ENCODE data around the gene SSNA1.

Gene SSNA1

GRCh38 chr9:137170486-137171148 is 17.9 kb upstream of the SSNA1 start (continued):
- TF ChIP-seq ZNF518A (tag by site-specific recombination; conservative IDR thresholded peaks at IDR 0.05; ENCODE audit: low read depth) (no peak), GLI4 (tag by site-specific recombination; IDR thresholded peaks at IDR 0.05) (no peak), ZBTB48 (tag by site-specific recombination; IDR thresholded peaks at IDR 0.05) (no peak), GLI2 (tag by site-specific recombination; IDR thresholded peaks at IDR 0.05; ENCODE audit: borderline replicate concordance, low read depth) (no peak), ZNF37A (tag by site-specific recombination; IDR thresholded peaks at IDR 0.05) (no peak), ZNF521 (tag by site-specific recombination; IDR thresholded peaks at IDR 0.05) (no peak), ZNF155 (tag by site-specific recombination; IDR thresholded peaks at IDR 0.05) (no peak), ZXDB (tag by site-specific recombination; IDR thresholded peaks at IDR 0.05) (no peak), ZNF324 (tag by site-specific recombination; IDR thresholded peaks at IDR 0.05) (no peak), ZNF654 (tag by site-specific recombination; IDR thresholded peaks at IDR 0.05; ENCODE audit: low read depth) (no peak), ZNF76 (tag by site-specific recombination; IDR thresholded peaks at IDR 0.05; ENCODE audit: borderline replicate concordance, low read depth) (no peak), ZIC2 (tag by site-specific recombination; IDR thresholded peaks at IDR 0.05) (peak; percentile 33; the same call in 1 of the 2 replicates), ZBTB21 (tag by site-specific recombination; IDR thresholded peaks at IDR 0.05) (no peak), ZNF791 (tag by site-specific recombination; IDR thresholded peaks at IDR 0.05) (no peak), ZNF488 (tag by site-specific recombination; IDR thresholded peaks at IDR 0.05) (no peak), WT1 (tag by site-specific recombination; IDR thresholded peaks at IDR 0.05) (no peak), RBAK (tag by site-specific recombination; IDR thresholded peaks at IDR 0.05) (no peak), ZNF747 (tag by site-specific recombination; IDR thresholded peaks at IDR 0.05) (no peak), KLF1 (tag by site-specific recombination; IDR thresholded peaks at IDR 0.05) (0 out of 2 replicates have a peak, but pooled peaks have one; percentile 15), ZNF558 (tag by site-specific recombination; IDR thresholded peaks at IDR 0.05) (no peak), ZEB2 (tag by site-specific recombination; IDR thresholded peaks at IDR 0.05) (no peak), ZFP37 (tag by site-specific recombination; IDR thresholded peaks at IDR 0.05) (no peak), SCRT2 (tag by site-specific recombination; IDR thresholded peaks at IDR 0.05) (peak; percentile 6; the same call in 1 of the 2 replicates), TRIM28 (IDR thresholded peaks at IDR 0.05; ENCODE audit: borderline replicate concordance, low read length) (no peak), KLF8 (tag by site-specific recombination; IDR thresholded peaks at IDR 0.05) (0 out of 2 replicates have a peak, but pooled peaks have one; percentile 9), HIC1 (tag by site-specific recombination; IDR thresholded peaks at IDR 0.05) (no peak)
- TF ChIP-seq, protein P1, sequence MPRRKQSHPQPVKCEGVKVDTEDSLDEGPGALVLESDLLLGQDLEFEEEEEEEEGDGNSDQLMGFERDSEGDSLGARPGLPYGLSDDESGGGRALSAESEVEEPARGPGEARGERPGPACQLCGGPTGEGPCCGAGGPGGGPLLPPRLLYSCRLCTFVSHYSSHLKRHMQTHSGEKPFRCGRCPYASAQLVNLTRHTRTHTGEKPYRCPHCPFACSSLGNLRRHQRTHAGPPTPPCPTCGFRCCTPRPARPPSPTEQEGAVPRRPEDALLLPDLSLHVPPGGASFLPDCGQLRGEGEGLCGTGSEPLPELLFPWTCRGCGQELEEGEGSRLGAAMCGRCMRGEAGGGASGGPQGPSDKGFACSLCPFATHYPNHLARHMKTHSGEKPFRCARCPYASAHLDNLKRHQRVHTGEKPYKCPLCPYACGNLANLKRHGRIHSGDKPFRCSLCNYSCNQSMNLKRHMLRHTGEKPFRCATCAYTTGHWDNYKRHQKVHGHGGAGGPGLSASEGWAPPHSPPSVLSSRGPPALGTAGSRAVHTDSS (tag by site-specific recombination; IDR thresholded peaks at IDR 0.05): no peak
- TF ChIP-seq, protein P2, sequence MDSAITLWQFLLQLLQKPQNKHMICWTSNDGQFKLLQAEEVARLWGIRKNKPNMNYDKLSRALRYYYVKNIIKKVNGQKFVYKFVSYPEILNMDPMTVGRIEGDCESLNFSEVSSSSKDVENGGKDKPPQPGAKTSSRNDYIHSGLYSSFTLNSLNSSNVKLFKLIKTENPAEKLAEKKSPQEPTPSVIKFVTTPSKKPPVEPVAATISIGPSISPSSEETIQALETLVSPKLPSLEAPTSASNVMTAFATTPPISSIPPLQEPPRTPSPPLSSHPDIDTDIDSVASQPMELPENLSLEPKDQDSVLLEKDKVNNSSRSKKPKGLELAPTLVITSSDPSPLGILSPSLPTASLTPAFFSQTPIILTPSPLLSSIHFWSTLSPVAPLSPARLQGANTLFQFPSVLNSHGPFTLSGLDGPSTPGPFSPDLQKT (IDR thresholded peaks at IDR 0.05; ENCODE audit: borderline replicate concordance, low read depth, low read length): no peak
- TF ChIP-seq, protein P3, sequence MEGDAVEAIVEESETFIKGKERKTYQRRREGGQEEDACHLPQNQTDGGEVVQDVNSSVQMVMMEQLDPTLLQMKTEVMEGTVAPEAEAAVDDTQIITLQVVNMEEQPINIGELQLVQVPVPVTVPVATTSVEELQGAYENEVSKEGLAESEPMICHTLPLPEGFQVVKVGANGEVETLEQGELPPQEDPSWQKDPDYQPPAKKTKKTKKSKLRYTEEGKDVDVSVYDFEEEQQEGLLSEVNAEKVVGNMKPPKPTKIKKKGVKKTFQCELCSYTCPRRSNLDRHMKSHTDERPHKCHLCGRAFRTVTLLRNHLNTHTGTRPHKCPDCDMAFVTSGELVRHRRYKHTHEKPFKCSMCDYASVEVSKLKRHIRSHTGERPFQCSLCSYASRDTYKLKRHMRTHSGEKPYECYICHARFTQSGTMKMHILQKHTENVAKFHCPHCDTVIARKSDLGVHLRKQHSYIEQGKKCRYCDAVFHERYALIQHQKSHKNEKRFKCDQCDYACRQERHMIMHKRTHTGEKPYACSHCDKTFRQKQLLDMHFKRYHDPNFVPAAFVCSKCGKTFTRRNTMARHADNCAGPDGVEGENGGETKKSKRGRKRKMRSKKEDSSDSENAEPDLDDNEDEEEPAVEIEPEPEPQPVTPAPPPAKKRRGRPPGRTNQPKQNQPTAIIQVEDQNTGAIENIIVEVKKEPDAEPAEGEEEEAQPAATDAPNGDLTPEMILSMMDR (tag by site-specific recombination; IDR thresholded peaks at IDR 0.05): no peak

Measured in HEK293 (cell line).